Panc1 (cell line): ENCODE measurements around the gene HOXA10.

Experiments
- CTCF ChIP-seq: fragments of 450-650 bp; IDR thresholded peaks from 2 replicates; pipeline ENCODE4 v1.5.1; 2017; ENCODE audit warnings: mild to moderate bottlenecking
- POLR2AphosphoS5 ChIP-seq: IDR thresholded peaks from 2 replicates; pipeline ENCODE4 v1.6.1; 2012; ENCODE audit warnings: mild to moderate bottlenecking, low read depth, low read length, moderate library complexity
- REST ChIP-seq, 2 experiments: IDR thresholded peaks; 2 replicates each; pipeline ENCODE4 v1.6.1; 2011 to 2012; ENCODE audit warnings: low read depth in 2 of 2, control low read depth in 1 of 2, low read length in 1 of 2, mild to moderate bottlenecking in 1 of 2, moderate library complexity in 1 of 2; ENCODE audit not compliant: insufficient read depth in 1 of 2
- SIN3A ChIP-seq: IDR thresholded peaks from 2 replicates; pipeline ENCODE4 v1.6.1; 2012; ENCODE audit warnings: low read depth, mild to moderate bottlenecking, low read length, moderate library complexity, borderline replicate concordance; ENCODE audit not compliant: insufficient read depth
- TCF7L2 ChIP-seq: IDR thresholded peaks from 2 replicates; pipeline ENCODE4 v1.6.1; 2011; ENCODE audit warnings: mild to moderate bottlenecking, low read depth, low read length, inconsistent platforms

- no peak for TF ChIP-seq CTCF
- no peak for TF ChIP-seq POLR2AphosphoS5
- no peak for TF ChIP-seq REST (IDR thresholded peaks at IDR 0.05; ENCODE audit: insufficient read depth in 1 of 2, low read depth in 2 of 2, low read length in 1 of 2)
- no peak for TF ChIP-seq TCF7L2
- no peak for TF ChIP-seq SIN3A
Measured at GRCh38 chr7:27130540-27131389, 43.4 kb downstream of the HOXA10 start, which contains the start of gene HOXA4.
